ENCODE measurements around the gene KRT16.
"Not testable (repeated sequence)": the region's sequence is repeated elsewhere in the genome, so short reads cannot be mapped to it uniquely, and the experiment has no call there.

KRT16 gene

GRCh38 chr17:41647038-41647813, 34.7 kb upstream of the KRT16 start:
- DNase-seq: no peak

DNA sequence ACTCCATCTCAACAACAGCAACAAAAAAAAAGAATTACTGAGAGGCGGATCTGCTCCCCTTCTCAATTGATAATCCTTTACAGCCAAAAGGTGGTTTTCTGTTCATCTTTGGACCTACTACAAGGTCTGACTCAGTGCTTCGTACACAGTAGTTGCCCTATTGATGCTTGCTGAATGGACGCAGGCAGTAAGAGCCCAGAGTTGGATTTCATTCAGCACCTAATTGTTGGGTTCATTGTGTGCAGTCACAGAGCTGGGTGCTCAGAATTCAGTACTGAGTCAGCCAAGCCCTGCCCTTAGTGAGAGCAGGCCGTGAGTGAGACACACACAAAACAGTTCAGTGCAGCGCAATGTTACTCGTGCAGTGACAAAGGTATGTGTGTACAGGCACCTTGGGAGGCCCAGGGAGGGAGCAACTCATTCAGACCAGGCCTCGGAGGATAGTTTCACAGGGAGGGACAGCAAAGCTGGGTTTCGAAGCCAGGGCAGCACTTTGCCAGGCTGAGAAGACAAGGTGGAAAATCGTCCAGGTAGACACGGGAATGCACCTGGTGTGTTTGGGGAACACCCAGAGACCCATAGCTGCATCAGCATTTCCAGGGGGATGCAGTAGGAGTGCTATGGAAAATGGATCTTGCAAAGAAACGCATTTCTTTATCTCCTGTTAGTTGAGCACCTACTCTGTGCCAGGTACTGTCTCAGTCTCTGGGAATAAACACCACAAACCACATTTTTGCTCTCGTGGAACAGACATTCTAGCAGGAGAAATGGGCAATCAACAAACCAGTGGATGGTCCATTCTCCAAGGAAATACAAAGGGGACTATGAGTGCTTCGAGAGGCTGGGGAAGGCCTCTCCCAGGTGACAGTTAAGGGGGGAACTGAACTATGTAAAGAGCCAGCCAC, 29.9 kb upstream of the KRT16 start:
- no peak for DNase-seq

GRCh38 chr17:41640596-41640995, 28.0 kb upstream of the KRT16 start:
- DNase-seq: not testable (repeated sequence)

DNA sequence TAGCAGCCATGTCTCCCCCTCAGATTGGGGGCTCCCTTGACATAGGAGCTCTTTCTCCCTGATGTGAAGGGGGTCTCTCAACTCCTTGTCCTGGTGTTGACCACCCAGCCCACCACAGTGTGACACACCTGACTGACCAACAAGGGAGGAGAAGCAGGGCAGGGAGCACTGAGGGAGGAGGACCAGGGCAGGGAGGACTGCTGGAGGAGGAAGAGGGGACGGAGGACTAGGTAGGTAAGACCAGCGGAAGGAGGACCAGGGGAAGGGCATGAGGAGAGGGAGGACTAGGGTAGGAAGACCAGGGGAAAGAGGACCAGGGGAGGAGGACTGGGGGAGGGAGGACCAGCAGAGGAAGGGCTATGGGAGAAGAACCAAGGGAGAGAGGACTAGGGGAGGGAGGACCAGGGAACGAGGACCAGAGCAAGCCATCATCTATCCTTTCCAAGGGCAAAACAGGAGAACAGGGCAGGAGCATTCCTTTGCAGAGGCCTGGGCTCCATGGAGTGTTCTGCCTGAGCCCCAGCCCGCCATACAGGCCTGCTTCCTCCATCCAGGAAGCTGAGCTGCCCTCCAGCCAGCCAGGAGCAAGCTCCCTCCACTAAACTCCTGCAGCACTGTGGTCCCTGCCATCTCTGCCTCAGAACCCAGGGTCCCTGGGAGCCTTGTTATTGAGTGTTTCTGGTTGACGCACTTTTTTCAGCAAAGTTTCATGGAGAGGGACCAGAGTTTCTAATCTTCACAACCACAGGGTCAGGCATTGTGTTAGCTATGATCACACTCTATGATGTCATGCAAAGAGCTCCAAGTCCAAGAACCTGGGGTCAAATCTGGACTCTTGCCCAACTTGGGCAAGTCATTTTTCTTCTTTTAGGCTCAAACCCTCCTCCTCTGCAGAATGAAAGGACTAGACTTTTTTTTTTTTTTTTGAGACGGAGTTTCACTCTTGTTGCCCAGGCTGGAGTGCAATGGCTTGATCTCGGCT, 27.2 kb upstream of the KRT16 start:
- DNase-seq: no peak

DNA sequence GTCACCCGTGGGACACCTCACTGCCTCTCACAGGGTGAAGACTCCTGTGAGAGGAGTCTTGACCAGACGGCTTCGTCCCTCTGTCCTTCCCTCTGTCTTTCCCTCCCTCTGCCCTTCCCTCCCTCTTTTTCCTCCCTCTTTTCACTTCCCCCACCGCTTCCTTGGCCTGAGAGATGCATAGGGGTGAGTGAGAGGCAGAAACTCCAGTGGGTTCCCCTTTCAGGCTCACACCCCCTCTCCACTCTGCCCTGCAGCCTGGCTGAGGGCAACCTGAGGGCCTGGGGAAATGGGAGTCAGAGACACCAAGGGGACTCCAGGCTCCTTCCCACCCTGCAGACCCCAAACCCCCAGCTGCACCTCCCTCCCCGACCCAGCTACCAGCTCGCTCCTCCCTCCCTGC, 26.4 kb upstream of the KRT16 start:
- DNase-seq: no peak

- DNase-seq: no peak
Observed at GRCh38 chr17:41638194-41638593, 25.6 kb upstream of the KRT16 start.

DNA sequence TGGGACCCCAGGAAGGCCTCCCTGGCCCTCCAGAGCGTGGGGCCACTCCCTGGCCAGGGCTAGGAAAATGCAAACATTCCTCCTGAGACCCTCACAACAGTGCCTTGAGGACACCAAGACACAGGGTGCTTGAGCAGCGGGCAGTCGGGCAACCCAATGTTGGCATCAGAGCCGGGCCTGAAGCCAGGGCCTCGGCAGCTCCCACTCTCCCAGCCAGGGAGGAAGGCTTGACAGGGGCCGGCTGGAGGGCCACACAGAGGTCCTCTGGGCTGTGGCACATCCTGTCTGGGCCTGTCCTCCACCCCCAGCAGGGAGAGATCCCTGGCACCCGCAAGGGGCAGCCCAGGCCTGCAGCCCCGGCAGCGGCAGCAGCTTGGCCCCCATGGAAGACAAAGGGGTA, 24.1 kb upstream of the KRT16 start:
- DNase-seq: no peak

GRCh38 chr17:41635121-41636097, 22.8 kb upstream of the KRT16 start:
- DNase-seq: no peak

GRCh38 chr17:41634639-41635038, 22.1 kb upstream of the KRT16 start:
- no peak for DNase-seq

DNA sequence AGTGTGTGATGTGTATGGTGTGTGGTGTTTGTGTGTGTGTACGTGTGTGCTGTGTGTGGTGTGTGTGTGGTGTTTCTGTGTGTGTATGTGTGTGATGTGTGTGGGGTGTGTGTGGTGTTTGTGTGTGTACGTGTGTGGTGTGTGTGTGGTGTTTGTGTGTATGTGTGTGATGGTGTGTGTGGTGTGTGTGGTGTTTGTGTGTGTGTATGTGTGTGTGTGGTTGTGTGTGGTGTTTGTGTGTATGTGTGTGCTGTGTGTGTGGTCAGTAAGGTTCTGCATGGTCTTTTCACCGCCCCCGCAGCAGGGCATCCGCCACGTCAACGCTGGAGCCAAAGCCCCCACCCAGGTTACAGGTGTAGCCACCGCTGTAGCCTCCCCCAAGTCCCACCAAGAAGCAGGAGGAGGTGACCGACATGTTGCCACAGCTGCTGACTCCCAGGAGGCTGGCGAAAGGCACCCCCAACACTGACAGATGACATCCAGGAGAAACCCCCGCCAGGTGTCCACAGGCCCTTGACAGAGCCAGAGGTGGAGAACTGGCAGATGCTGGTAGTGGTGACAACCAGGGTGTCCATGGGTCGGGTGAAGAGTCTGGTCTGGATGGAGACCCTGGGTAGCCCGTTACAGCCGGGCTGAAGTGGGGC, 21.1 kb upstream of the KRT16 start:
- DNase-seq: no peak

GRCh38 chr17:41632482-41633105, 20.0 kb upstream of the KRT16 start:
- DNase-seq: no peak

DNA sequence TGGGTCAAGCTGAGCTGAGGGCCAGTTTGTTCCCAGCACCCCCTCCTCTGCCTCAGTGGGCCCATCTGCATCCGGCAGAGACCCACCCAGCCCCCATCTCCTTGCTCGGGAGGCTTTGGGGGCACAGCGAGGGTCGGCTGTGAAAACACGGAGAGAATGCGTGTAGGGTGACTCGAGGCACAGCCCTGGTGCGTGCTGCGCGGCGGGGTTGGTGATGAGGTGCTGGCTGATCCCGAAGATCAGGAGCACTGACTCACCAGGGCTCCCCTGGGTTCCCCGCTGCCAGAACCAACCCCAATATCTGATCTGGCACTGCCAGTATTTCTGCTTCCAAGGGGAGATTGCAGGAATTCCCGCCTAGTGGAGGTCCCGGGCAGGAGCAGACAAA, 19.3 kb upstream of the KRT16 start:
- no peak for DNase-seq

- no peak for DNase-seq
Observed at GRCh38 chr17:41631025-41631897, 18.7 kb upstream of the KRT16 start.

GRCh38 chr17:41629826-41630670, 17.5 kb upstream of the KRT16 start:
- no peak for DNase-seq

DNA sequence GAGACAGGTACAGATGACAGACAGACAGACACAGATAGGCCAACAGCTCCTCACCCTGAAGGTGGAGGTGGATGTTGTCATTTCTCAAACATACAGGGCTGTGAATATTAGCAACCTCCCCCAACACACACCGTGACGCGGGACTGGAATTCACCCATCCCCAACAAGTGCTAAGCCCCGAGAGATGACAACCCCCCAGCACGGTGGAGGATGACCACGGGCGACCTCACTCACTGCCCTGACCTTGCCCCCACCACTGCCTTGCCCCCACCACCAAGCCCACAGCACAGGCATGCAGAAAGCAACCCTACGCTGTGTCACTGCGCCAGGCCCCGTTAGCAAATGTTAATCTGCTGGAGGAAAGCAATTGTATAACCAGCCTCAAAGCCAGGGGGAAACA, 16.7 kb upstream of the KRT16 start:
- DNase-seq: no peak

DNA sequence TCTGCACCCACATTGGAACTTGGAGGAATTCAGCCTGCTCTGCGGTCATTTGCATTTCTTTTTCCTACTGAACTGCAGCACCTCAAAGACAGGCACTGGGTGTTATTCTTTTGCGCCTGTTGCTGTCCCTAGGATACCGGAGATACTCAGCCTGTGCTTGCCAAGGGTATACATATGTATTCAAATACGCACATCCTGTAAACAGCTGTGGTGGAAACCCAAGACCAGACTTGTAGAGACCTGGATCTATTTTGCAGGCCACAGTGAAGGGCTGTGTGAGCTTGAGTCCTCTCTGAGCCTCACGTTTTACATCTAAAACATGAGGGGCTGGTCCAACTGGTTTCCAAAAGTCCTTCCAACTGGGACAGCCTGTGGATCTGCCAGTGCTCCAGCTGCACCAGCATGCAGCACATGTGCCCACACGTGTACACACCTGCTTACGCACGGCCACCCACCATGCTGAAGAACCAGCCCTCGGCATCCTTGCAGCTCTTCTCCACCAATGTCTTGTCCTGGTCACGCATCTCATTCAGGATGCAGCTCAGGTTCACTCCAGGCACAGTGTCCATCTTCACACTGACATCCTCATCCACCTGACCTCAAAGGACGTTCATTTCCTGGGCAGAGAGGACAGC, 16.2 kb upstream of the KRT16 start:
- not testable (repeated sequence) for DNase-seq

DNA sequence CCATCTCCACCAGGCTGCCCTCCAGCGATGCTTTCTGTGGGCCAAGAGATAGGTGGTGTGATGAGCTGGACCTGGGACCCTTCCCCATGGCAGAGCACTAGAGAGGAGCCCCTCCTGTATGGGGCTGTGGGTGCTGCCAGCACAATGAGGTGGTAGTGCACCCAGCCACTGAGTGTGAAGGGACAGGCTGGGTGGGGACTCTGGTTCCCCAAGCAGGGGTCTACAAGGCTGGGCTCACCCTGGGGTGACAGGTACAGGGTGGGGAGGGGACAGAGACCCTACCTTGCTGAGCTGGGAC, 15.5 kb upstream of the KRT16 start:
- not testable (repeated sequence) for DNase-seq

DNA sequence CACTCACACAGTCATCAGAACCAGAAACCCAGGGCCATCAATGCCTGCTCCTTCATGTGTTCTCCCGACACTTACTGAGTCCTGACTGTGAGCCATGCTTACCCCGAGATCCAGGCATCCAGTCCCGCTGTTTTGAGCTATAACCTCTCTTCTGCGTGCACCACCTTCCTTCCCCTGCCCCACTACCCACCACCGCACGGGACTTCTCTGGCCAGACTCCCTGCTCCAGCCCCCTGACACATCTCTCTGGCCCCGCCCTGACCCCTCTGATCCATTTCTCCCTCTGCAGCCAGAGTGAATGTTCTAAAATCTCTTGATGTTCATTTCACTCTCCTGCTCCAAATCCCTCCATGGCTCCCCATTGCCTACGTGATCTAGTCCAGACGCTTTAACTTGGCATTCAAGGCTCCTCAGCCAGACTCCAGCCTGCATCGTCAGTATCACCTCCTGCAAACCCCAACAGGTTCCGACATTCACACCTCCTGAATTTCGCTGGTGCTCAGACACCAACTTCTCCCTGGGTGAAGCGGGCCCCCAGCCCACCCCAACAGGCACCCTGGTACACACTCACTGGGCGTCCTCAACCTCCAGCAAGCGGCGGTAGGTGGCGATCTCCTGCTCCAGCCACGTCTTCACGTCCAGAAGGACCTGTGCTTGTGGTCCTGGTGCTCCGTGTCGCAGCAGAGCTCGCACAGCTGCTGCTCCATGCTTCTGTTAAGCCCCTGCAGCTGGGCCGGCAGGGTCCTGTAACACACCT, 14.9 kb upstream of the KRT16 start:
- DNase-seq: no peak
